Spleen (tissue), 7 donors: ENCODE results near the gene FBXO15.

Source experiments
- POLR2A ChIP-seq, 3 donors: fragments of 450-650 bp; IDR thresholded peaks; one replicate each; pipeline ENCODE4 v1.5.1; 2017; ENCODE audit warnings: antibody characterized with exemption in 3 of 3, mild to moderate bottlenecking in 1 of 3
- TF ChIP-seq, protein P1 (sequence below), 11 experiments: fragments of 200-600 bp in 7 of 11; fragments of 450-650 bp in 4 of 11; sonication (generic) in 4 of 11; IDR thresholded peaks in 8 of 11; conservative IDR thresholded peaks in 3 of 11; 1 replicate in 7 of 11; 2 replicates in 4 of 11; pipeline versions ENCODE4 v1.4.0 to v1.8.0; 2016 to 2021; ENCODE audit warnings: antibody characterized with exemption in 11 of 11, inconsistent platforms in 4 of 11, mild to moderate bottlenecking in 1 of 11
- donor health status: DM: no; HTN: no; CAD: no; lungs with moderate emphysema.
- donor health status: DM: no; HTN: no; CAD: no.
- donor health status: DM: no; HTN: no; CAD: no.

DNA sequence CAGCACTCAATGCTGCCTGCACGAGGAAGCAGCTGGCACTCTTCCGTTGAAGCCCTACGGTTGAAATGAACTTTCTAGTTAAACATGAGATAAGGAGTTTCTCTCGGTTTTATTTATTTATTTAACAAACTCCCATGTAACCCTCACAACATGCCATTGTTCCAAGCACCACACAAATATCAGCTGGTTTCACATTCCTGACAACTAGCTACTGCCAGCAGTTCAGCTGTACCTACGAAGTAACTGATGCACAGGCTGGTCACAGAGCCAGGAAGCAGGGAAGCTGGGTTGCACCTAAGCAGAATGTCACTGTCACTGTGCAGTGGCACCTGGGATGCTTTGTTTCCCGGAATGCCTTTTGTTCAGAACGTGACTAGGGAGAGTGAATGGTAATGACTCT is 18.8 kb upstream of the FBXO15 start:
- TF ChIP-seq, protein P1, sequence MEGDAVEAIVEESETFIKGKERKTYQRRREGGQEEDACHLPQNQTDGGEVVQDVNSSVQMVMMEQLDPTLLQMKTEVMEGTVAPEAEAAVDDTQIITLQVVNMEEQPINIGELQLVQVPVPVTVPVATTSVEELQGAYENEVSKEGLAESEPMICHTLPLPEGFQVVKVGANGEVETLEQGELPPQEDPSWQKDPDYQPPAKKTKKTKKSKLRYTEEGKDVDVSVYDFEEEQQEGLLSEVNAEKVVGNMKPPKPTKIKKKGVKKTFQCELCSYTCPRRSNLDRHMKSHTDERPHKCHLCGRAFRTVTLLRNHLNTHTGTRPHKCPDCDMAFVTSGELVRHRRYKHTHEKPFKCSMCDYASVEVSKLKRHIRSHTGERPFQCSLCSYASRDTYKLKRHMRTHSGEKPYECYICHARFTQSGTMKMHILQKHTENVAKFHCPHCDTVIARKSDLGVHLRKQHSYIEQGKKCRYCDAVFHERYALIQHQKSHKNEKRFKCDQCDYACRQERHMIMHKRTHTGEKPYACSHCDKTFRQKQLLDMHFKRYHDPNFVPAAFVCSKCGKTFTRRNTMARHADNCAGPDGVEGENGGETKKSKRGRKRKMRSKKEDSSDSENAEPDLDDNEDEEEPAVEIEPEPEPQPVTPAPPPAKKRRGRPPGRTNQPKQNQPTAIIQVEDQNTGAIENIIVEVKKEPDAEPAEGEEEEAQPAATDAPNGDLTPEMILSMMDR (IDR thresholded peaks at IDR 0.05 in 8 of 11, conservative IDR thresholded peaks at IDR 0.05 in 3 of 11) = no peak
- no peak for TF ChIP-seq POLR2A (IDR thresholded peaks at IDR 0.05)
